ENCODE data around the gene EIF4E.

EIF4E gene

DNA sequence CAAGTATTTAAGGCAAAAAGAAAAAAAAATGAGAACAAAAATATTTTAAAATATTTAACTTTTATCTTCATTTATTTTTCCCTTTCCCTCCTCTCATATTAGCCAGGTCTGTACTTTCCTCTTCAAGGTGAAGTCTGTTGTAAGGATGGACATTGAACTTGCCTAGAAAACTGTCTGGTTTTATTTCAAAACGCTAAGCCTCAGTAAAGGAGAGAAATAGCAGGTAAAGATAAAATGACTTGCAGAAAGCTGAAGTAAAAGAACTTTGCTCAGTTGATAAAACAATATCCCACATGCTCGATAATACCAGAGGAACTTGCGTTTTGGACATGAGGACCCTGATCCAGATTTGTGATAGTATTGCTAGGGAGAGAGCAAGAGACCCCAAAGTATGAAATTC, 38.0 kb upstream of the EIF4E start:
- H3K36me3 ChIP-seq, result no peaks in the 10 kb centered on the region

DNA sequence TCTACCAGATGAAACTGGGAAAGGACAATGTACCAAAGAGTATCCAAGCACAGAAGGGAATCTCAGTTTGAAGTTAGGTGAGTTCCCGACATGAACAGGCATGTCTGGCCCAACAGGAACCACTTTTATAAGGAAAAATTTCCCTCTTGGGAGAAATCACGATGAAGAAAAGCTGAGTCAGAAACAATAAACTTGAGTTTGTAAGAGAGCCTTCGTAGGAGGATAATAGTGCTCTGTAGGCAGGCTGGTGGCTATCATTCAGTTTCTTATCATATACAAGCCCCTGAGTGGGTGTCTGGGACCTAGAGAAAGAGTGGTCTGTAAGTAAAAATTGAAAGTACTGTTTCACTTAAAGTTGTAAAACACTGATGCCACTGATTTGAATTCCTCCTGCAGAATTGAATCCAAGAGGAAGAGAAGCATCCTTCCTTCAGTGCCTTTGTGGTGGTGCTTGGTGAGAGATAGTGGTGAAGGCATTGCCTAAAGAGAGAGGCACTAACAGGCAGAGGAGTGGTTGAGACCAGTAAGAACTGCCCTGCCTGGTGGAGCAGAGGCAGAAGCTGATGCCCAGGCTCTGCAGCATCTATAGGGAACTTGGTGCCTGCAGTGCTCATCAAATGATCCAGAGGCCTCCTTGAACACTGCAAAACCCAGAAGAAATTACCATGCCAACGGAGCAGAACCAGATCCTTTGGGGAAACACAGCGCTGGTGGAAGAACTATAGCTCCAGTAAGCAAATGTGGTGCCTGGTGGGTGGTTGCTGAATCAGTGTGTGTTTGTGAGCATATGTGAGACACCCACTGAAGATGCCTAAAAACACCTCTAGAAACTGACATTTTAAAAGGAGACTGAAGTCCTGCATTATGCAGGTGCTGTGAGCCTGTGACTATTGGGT, 34.9 kb upstream of the EIF4E start:
- Histone ChIP-seq H3K36me3 (no peaks in the 10 kb centered on the region), H3K9me3 (no peaks in the 10 kb centered on the region), H3K4me3 (ENCODE audit: low read depth, low read length) (no peak overlapping the region), H3K27me3 (no peaks in the 10 kb centered on the region), H3K4me1 (no peaks in the 10 kb centered on the region)
- no peak for DNase-seq
- TF ChIP-seq, protein P1, sequence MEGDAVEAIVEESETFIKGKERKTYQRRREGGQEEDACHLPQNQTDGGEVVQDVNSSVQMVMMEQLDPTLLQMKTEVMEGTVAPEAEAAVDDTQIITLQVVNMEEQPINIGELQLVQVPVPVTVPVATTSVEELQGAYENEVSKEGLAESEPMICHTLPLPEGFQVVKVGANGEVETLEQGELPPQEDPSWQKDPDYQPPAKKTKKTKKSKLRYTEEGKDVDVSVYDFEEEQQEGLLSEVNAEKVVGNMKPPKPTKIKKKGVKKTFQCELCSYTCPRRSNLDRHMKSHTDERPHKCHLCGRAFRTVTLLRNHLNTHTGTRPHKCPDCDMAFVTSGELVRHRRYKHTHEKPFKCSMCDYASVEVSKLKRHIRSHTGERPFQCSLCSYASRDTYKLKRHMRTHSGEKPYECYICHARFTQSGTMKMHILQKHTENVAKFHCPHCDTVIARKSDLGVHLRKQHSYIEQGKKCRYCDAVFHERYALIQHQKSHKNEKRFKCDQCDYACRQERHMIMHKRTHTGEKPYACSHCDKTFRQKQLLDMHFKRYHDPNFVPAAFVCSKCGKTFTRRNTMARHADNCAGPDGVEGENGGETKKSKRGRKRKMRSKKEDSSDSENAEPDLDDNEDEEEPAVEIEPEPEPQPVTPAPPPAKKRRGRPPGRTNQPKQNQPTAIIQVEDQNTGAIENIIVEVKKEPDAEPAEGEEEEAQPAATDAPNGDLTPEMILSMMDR (IDR thresholded peaks at IDR 0.05; ENCODE audit: low read depth, low read length), result no peak

More for the DNA sequence above, 38.0 kb upstream of the EIF4E start:
- TF ChIP-seq, protein P1 (IDR thresholded peaks at IDR 0.05; ENCODE audit: low read depth, low read length), result no peak
- Histone ChIP-seq H3K27me3 (no peaks in the 10 kb centered on the region), H3K4me1 (no peaks in the 10 kb centered on the region), H3K4me3 (ENCODE audit: low read depth, low read length) (no peak overlapping the region), H3K9me3 (no peaks in the 10 kb centered on the region)
- no peak for DNase-seq

DNA sequence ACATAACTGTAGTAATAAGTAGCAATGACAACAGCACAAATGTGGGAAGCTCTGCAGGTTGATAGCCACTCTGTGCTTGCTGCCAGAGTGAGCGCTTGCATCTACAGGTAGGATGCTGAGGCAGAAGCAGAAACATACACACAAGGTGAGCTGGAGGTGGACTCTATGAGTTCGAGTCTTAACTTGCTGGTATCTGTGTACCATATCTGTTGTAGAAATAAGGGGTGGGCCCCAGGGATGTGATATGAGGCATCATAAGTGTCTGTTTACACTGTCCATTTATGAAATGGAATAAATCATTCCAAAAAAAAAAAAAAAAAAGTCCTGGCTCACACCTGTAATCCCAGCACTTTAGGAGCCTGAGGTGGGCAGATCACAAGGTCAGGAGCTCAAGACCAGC, 32.8 kb upstream of the EIF4E start:
- Histone ChIP-seq H3K4me3 (ENCODE audit: low read depth, low read length) (no peak overlapping the region), H3K27me3 (no peaks in the 10 kb centered on the region)
- TF ChIP-seq, protein P1 (IDR thresholded peaks at IDR 0.05; ENCODE audit: low read depth, low read length), result no peak

DNA sequence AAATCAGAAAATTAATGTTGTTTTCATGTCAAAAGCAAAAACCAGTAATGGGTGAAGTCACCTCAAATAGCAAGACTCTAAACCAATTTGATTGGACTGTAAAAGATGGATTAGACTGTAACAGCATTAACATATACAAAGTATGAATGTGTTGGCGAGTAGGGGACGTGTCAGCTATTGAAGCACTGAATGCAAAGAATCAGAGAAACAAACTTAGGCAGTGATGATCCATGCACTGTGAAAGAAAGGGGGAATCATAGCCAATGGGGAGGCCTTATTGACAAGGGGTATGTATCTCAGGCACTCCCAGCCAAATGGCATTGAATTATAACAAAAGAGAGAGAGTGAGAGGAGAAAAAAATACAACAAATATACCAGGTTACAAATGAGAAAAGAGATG, 30.5 kb upstream of the EIF4E start:
- no peaks in the 10 kb centered on the region for H3K4me1 ChIP-seq
- H3K36me3 ChIP-seq, result no peaks in the 10 kb centered on the region
- DNase-seq, result no peak
- TF ChIP-seq, protein P1 (IDR thresholded peaks at IDR 0.05; ENCODE audit: low read depth, low read length), result no peak
- no peak overlapping the region for H3K4me3 ChIP-seq (ENCODE audit: low read depth, low read length)
- no peaks in the 10 kb centered on the region for H3K9me3 ChIP-seq
- H3K27me3 ChIP-seq, result no peaks in the 10 kb centered on the region

More for the DNA sequence above, 32.8 kb upstream of the EIF4E start:
- Histone ChIP-seq H3K36me3 (no peaks in the 10 kb centered on the region), H3K4me1 (no peaks in the 10 kb centered on the region), H3K9me3 (no peaks in the 10 kb centered on the region)
- DNase-seq, result no peak

DNA sequence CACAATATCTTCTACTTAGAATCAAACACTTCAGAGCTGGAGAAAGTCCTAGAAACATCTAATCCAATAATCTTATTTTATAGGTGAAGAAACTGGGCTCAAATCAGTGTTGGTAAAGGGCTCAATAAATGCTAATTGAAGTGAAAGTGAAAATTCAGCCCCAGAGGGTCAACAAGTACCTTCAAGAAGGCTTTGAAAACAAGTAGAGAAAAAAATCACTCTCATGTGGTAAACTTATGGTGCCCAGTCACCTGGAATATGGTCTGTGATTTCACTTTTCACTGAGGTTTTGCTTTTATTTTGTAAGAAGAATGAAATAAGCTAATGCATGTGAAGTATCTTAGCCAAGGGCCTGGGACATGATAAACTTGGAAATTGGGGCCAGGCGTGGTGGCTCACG, 29.1 kb upstream of the EIF4E start:
- DNase-seq, result no peak
- Histone ChIP-seq H3K36me3 (no peaks in the 10 kb centered on the region), H3K4me1 (no peaks in the 10 kb centered on the region), H3K4me3 (ENCODE audit: low read depth, low read length) (no peak overlapping the region), H3K27me3 (no peaks in the 10 kb centered on the region), H3K9me3 (no peaks in the 10 kb centered on the region)
- TF ChIP-seq, protein P1 (IDR thresholded peaks at IDR 0.05; ENCODE audit: low read depth, low read length), result no peak

DNA sequence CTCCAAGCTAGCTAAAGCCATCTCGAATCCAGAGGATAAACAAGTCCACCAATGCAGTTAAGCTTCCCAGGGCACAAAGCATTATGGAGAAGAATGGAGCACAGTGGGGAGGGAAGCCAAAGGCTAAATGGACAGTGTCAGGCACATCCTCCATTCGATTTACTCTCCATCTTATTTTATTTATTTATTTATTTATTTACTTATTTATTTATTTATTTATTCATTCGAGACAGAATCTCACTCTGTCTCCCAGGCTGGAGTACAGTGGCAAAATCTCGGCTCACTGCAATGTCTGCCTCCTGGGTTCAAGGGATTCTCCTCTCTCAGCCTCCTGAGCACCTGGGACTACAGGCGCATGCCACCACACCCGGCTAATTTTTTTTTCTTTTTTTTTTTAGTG, 26.3 kb upstream of the EIF4E start:
- Histone ChIP-seq H3K27me3 (no peaks in the 10 kb centered on the region), H3K4me1 (no peaks in the 10 kb centered on the region), H3K36me3 (no peaks in the 10 kb centered on the region), H3K4me3 (ENCODE audit: low read depth, low read length) (no peak overlapping the region), H3K9me3 (no peaks in the 10 kb centered on the region)
- TF ChIP-seq, protein P1 (IDR thresholded peaks at IDR 0.05; ENCODE audit: low read depth, low read length), result no peak
- no peak for DNase-seq
